GM12874 (cell line): ENCODE results near the gene CDC34.

ENCODE experiments used
- TF ChIP-seq, protein P1 (sequence below): IDR thresholded peaks from 2 replicates; pipeline ENCODE4 v1.5.1; 2011; ENCODE audit warnings: low read depth, mild to moderate bottlenecking, control low read depth, low read length, moderate library complexity; ENCODE audit not compliant: insufficient read depth

CDC34 gene

DNA sequence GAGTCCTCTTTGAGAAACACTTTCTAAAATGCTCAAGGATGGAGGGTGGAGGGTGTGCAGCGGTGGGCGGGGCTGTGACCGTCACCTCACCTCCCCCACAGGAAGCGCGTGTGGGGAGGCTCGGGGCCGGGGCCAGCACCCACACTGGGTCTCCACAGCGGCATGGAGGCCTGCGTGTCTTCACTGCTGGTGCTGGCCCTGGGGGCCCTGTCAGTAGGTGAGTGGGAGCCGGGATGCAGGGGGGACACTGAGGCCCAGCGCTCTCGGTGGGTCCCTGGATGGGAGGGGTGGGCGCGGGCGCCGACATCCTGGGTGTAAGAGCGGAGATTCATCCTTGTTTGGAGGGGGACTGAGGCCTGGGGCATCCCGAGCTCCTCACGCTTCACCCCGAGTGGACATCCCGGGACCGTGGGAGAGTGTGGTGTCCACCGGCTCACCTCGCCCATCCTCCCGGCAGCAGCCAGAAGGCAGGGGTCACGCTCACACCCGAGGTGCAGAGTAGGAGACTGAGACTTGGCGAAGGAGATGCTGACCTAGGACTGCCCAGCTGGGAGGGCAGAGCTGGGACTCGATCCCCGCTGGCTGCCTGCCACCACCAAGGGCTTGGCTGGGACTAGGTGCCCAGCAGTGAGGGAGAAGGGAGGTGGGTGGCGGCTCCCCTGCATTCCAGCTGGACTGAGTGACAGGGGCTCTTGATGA, 12.5 kb downstream of the CDC34 start, which contains the start of gene GZMM:
Gene GZMM (plus strand): TSS at position 144 of the 699 bp plus-strand sequence. CDS start 19 bp downstream, at position 163.
- TF ChIP-seq, protein P1, sequence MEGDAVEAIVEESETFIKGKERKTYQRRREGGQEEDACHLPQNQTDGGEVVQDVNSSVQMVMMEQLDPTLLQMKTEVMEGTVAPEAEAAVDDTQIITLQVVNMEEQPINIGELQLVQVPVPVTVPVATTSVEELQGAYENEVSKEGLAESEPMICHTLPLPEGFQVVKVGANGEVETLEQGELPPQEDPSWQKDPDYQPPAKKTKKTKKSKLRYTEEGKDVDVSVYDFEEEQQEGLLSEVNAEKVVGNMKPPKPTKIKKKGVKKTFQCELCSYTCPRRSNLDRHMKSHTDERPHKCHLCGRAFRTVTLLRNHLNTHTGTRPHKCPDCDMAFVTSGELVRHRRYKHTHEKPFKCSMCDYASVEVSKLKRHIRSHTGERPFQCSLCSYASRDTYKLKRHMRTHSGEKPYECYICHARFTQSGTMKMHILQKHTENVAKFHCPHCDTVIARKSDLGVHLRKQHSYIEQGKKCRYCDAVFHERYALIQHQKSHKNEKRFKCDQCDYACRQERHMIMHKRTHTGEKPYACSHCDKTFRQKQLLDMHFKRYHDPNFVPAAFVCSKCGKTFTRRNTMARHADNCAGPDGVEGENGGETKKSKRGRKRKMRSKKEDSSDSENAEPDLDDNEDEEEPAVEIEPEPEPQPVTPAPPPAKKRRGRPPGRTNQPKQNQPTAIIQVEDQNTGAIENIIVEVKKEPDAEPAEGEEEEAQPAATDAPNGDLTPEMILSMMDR, result no peak

DNA sequence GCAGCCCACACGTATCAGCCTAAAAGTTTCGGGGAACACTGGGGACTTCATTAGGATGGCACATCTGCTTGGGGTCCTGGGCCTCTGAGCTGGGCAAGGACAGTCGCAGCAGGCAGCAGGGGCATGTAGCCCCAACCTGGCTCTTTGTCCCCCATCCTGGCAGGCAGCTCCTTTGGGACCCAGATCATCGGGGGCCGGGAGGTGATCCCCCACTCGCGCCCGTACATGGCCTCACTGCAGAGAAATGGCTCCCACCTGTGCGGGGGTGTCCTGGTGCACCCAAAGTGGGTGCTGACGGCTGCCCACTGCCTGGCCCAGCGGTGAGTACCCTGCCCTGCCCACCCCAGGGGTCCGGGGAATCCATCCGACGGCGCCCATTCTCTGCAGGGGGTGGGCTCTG, 15.6 kb downstream of the CDC34 start:
- TF ChIP-seq, protein P1, result no peak

DNA sequence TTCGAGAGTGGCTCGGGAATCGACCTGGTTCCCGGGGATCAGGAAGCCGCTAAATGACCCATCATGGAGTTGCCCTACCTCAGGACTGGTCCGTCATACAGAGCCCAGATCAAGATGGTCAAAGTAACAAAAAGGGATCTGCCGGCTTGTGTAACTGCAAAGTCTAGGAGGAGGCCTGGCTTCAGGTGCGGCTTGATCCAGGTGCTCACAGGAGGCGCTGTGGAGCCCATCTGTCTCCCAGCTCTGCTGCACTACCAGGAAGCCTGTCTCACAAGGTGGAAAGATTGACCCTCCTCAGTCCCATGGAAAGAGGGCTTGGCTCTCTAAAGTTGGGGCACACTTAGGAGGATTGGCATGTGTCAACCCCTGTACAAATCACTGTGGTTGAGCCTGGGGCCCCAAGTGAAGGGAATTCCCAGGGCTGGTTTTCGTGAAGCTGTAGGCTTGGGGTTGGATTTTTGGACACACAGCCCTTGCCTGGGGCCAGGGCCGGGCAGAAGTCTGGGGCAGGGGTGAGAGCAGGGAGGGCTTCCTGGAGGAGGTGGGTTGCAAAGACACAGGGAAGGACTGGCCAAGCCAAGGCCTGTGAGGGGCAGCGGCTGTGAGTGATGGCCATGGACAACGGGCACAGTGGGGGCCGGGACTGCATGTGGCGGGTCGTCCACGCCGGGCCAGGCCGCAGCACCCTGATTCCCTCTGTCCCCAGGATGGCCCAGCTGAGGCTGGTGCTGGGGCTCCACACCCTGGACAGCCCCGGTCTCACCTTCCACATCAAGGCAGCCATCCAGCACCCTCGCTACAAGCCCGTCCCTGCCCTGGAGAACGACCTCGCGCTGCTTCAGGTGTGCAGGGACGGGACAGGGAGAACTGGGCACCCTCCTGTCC, 16.5 kb downstream of the CDC34 start:
- TF ChIP-seq, protein P1, result no peak

DNA sequence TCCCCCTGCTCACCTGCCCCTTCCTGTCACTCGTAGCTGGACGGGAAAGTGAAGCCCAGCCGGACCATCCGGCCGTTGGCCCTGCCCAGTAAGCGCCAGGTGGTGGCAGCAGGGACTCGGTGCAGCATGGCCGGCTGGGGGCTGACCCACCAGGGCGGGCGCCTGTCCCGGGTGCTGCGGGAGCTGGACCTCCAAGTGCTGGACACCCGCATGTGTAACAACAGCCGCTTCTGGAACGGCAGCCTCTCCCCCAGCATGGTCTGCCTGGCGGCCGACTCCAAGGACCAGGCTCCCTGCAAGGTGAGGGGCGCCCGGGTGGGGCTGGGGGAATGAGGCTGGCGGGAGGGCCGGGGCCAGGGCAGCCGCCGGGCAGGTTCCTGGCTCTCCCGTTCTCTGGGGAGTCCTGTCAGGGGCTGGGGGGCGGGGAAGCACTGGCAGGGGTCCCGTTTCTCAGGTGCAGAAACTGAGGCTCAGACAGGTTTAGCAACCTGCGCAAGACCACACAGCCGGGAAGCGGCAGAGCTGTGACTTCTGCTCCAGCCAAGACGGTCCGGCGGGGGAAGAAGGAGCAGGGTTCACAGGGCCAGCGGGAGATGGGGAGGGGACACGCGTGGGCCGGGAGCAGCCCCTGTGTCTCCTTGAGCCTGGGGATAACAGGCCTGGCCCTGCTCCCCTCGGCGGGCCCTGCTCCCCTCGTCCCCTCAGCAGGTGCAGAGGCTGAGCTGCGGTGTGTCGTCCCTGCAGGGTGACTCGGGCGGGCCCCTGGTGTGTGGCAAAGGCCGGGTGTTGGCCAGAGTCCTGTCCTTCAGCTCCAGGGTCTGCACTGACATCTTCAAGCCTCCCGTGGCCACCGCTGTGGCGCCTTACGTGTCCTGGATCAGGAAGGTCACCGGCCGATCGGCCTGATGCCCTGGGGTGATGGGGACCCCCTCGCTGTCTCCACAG, 17.6 kb downstream of the CDC34 start:
- TF ChIP-seq, protein P1, result no peak

DNA sequence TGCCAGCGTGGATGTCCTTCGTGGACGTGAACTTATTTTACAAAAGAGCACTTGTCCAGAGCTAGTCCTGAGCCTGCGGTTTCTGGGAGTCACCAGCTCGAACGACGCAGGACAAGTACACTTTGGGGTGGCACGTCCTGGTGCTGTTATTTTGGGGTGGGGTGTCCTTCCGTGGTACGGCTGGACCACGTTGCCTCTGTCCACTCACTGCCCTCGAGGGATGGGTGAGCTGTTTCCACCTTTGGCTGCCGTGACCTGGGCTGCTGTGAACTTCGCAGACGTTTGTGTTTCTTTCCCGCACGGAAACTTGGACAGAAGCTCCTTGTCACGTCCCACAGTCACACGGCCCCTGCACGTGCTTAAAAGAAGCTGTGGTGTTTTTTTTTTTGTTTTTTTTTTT, 23.3 kb downstream of the CDC34 start:
- TF ChIP-seq, protein P1, result no peak

GRCh38 chr19:555474-555808, 23.9 kb downstream of the CDC34 start:
- TF ChIP-seq, protein P1, result no peak
